Endothelial cell of hepatic sinusoid (primary cell): Measurements from ENCODE around the gene TOX3.

Experiments
- in situ Hi-C: cut with HindIII; loops from 2 replicates; pipeline ENCODE4 v1.10.0; 2017; ENCODE audit warnings: low sequenced_read_pairs

TOX3 gene

DNA sequence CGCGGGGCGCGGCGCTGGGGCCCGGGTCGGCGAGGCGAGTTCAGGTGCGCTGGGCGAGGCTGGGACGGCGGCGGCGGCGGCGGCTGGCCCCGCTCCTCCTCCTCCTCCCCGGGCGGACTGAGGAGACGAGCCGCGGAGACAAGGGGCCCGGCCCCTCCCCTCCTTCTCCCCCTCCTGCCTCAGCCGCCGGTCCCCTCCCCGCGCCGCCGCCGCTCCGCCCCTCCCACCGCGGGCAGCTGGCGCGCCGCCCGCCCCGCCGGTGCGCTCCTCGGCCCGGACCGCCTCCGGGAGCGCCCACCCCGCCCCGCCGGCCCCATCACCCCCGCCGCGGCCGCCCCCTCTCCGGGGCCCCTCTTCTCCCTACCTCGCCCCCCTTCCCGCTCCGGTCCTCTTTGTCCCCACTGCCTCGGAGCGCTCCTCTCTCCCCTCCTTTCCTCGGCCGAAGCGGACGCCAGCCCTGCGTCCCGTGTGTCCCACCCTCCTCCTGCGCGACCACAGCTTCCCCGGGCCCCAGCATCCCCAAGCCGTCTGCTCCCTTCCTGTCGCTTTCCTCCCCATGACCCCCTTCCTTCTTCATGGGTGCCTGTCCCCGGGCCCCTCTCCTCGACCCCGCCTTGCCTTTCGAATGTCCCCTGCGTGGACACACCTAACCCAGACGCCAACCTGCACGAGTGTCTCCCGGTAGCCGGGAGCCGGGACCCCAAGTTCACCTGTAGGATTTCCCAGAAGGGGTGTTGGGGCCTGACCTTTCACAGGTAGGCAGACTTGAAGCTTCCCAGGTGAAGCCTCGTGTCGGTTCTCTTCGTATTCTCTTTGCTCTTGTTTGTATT is at the start of gene TOX3:
Gene TOX3 (minus strand): TSS at position 140 of the 830 bp plus-strand sequence. CDS start 420 bp downstream, outside the sequence.
- in situ Hi-C loops, result loop anchor here (10.0 kb wide), 1 partner anchor 458 kb away; no protein-coding TSS in a partner anchor

DNA sequence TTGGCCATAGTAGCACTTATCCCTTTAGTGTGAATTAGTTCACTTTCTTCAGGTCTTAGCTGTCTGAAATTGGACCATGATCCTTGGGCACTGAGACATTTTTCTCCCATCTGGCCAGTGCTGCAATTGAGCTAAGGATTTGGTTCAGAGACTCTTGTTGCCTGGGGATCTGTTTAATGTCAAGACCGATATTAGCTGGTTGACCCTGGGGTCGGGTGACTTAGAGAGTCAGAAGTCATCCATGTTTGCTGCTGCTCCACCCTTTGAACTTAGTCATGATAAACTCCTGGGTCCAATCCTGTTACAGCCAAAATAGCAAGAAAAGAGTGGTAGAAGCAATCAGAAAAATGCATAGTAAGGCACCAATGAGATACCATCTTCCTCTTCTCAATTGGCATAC is 45.8 kb upstream of the TOX3 start:
- in situ Hi-C loops, result no loop called here

DNA sequence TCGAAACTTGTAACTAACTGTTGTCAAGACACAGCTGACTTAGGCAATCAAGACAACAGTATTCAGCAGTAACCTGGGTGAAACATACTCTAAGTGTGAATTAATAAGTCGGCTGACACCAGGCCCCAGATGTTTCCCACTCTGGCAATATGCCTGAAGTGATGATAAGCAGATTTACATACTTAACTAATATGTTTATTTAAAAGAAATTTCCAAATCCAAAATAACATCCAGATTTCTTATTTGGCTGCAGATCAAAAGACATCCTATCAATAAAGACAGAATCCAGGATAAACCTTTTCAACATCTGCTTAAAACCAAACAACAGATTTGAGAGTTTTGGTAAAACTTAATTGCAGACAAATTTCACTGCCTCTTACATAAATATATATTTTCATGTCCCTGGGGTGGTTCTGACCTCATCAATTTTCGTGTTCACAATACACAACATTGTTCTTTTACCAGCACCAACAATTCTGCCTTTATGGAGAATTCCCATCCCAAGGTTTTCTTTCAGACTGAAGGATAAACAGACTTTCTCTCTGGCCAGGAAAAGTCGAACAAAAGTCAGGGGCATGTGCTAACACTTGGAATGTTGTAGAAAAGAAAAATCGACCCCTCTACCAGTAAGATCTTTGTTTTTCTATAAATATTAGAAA is 45.1 kb upstream of the TOX3 start:
- in situ Hi-C loops, result no loop called here

DNA sequence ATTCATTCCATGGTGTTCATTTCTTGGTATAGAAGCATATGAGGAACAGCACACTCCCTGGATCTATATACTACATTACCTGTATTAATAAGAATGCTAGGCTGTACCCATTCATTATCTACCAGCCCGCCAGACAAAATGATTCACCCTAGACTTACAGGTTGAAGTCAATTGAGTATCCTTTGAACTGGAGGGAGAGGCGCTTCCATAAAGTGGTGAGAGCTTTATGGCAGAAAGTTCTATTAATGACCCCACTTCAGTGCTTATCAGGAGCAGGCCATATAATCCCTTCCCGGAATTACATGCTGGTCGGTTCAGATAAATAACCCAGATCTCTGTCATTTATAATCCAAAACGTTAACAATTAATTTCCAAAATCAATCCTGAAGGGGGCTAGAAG is 44.5 kb upstream of the TOX3 start:
- in situ Hi-C loops, result no loop called here

DNA sequence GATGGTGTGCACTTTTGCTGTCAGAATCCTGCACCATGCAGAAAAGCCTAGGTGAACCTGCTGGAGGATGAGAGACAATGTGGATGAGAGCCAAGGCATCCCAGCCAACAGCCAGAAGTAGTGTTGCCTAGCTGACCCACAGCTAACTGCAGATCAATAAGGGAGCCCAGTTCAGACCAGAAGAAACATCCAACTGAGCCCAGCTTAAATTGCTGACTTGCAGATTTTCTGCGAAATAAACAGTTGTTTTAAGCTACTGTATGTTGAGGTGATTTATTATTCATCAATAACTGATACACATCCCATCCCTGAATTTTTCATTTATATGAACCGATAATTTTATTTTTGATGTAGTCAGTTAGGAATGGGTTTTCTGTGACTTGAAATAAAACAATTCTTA is 39.2 kb upstream of the TOX3 start:
- in situ Hi-C loops, result no loop called here

DNA sequence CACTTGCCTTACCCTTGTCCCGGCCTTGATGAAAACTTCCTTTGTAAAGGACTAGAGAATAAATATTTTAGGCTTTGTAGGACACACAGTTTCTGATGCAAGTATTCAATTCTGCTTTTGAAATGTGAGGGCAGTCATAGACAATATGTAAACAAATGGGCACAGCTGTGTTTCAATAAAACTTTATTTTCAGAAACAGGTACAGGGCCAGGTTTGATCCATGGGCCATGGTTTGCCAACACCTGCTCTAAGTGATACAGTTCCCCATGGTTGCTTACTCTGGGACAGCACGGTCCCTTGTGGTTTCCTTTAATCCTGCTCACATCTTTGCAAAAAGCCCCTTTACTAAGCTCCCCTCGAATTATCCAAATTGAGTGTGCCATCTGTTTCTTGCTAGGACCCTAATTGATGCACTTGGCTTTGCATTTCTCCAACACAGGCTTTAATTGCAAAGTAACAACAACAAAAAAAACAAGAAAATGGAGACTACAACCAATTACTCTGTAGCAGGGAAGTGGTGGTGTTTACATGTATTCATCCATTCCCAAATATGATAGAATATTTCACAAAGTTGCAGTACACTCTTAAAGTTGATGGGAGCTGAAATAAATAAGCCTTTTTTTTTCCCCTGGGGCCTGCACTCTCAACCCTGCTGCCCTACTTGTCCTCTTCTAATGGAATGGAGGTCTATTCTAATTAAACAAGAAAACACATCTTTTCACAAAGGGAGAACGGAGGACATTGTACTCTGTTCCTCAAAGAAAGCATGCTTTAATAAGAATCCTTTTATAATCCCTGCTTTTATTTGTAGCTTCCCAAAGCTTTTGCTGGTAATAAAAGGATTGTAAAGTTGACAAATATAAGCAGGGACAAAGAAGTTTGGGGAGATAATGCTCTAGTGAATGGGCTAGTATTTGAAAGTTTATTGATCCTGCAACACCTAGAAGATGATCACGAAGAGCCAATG is 37.7 kb upstream of the TOX3 start:
- in situ Hi-C loops, result no loop called here

DNA sequence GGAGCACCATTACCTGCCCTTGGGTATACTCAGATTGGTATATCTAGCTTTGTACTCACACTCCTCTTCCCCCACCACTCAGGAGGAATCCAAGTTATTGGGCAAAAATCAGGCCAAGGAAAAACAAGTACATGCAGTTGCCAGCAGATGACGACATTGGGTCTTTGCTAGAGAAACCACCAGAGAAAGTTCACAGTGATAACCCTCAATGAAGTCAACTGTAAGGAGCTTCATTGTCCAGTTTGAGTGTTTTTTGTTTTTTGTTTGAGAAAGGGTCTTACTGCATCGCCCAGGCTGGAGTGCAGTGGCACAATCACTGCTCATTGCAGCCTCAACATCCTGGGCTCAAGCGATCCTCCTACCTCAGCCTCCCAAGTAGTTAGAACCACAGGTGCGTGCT is 34.6 kb upstream of the TOX3 start:
- in situ Hi-C loops, result no loop called here

DNA sequence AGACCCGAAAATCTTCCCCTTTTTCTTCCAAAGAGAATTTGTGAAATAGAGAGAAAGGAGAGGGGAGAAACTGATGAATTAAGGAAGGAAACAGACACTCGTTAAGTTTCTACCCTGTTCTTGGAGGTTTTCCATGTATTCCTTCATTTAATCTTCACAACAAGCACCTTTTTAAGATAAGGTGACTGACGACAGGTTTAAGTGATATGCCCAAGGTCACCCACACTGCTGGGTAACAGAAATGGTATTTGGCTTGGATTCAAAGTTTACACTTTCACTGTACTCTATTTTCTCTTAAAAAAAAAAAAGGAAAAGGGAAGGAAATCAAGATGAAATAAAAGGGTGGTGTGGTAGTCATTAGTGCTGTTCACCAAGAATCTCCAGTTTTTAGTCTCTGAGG is 33.5 kb upstream of the TOX3 start:
- in situ Hi-C loops, result no loop called here

DNA sequence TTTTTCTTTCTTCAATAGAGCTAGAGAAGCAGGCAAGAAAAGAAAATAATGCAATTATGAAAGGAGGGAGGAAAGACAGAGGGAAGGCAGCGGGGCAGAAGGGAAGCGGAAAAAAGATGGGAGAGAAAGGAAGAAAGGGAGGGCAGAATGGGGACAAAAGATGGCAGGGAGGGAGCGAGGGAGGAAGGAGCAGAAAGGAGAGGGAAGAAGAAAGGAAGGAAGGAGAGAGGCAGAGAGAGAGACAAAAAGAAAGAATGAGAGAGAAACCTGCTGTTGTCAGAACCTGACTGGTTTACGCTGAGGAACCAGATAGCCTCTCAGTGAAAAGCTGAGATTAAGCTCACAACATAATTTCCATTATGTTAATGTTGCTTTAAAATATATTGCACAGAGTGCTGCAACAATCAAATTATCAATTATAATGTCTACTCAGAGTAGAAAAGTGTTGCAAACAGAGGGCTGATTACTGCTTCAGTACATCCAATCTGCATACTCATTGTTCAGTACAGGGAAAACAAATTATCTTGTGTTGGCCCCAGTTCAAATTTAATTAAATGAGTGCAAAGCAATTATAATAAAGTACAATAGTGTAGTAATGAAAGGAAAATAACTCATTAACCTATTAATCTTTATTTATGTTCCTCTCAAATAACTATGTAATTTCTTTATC is 32.0 kb upstream of the TOX3 start:
- in situ Hi-C loops, result no loop called here

DNA sequence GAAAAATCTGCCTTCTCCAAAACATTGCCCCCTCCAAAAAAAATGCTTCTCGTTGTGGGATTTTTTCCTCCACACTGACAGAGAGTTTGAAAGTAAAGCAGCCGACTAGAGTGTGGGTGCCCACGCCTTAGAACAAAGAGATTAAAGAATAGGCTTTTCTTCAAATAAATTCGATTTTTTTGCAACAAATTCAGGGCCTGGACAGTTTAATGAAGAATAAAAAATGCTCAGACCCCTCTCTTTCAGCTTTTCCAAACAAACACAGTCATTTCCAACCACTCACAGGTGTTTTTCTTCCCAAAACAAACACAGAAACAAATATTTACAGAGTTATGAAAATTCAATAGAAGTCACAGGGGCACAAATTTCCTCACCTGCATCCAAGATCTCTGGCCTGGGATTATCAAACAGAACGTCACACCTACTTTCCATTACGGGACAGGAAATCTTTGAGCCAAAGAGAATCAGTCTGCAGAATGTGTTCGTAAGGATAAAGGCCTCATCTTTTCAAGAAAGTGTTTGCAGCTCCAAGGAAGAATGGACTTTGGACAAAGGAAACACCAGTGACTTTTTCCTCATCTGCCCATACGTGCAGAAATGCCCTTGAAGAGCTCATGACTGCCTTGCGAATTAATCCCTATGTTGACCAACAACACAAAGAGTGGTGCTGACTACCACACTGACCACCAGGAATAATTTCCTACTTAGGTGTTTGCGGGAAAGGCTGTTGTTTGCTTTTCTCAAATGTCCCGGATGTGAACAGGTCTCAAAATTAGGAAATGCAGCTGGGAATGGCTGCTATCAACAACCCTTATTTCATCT is 31.3 kb upstream of the TOX3 start:
- in situ Hi-C loops, result no loop called here

DNA sequence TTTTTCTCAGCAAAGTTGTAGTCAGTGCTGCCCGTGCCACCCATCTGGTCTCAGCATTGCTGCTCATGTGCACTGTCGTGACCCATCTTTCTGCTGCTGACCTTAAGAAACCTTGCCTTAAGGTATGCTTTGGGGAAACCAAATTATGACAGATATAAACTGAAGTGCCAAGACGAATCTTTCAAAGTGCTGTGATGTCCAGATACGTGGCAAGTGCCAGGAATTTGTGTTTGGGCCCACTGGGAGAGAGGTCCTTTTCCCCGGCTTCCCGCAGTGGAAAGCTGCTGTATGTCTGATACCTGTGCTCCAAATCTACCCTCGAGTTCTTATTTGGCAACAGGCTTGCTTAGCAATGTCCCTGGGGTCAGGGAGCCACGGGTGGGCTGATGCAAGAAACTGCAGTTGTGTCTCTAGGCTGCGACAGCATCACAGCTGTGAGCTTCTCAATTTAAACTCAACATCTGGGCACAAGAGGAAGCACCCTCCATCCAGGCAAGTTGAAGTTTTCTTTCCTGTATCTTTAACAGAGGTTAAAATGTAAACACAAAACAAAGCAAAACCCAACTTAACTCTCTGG is 30.3 kb upstream of the TOX3 start:
- in situ Hi-C loops, result no loop called here

DNA sequence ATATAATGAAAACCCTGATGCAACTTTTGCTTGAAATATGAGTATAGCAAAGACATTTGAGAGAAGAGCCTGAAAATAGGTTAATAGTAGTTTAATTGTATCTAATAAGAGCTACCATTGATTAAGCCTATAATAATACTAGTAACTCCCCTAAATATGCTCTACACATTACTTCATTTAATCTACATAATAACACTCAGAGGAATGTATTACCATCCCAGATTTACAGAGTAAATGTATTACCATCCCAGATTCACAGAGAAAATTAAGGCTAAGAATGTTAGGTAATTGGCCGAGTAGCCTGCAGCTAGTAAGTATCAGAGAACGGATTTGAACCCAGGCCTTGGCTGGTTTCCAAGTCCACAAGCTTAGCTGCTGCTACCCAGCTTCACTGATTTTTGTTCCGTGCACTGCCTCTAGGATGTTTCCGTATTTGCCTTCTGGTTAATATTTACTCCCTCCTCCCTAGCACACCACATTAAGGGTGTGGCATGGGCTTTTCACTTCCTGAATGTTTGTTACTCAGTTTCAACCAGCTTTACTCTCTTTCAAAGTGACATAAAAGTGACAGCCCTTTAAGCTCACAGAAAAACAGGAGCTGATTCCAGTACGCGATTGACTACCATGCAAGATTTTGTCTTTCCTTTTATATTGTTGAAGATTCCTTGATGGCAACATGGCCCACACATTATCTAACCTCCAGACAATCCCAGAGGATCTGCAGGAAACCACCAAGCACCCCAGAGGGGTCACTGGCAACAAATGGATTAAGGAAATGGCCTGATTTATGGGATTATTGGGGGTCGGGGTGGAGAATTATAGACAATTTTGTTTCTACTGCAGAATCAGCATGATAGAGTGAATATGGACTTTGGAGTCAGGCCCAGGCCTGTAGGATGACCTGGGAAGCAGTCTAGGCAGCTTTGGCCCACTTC is 26.7 kb upstream of the TOX3 start:
- in situ Hi-C loops, result no loop called here

DNA sequence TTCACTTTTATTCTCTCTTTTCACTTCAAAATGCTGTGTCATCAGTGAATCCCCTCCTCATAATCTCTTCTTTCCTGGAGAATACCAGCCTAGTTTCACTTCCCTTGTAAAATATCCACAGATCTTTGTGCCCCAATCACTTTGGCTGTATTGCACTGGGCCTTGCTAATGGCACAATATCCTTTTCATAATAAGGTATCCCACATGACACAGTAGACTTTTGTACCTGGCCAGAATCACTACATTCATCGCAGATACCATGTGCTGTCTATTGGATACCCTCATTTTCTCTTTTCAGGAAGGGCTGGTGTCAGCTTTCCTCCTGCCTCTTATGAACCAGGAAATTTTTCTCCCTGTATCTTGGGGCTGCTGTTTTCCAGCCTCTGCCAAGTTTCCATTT is 25.7 kb upstream of the TOX3 start:
- in situ Hi-C loops, result no loop called here

DNA sequence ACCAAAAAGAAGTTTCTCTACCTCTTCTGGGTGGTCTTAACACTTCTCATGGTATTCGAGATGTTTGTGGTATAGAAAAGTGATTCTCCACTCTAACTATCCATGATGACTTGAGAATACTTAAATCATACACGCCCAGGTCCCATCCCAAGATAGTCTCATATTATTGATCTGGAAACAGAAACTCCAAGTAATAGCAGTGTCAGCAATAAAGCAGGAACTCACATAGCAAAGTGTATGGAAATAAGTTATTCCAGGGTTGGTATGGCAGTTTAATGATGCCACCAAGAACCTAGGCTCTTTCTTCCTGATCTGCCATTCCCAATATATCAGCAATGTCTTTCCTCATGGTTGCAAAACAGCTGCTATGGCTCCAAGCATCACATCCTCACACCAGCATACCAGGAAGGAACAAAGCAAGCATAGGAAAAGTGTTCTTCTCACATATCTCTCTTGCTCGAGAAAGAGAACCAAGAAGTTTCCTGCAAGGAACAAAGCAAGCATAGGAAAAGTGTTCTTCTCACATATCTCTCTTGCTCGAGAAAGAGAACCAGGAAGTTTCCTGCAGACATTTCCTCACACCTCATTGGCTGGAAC is 23.6 kb upstream of the TOX3 start:
- in situ Hi-C loops, result no loop called here

DNA sequence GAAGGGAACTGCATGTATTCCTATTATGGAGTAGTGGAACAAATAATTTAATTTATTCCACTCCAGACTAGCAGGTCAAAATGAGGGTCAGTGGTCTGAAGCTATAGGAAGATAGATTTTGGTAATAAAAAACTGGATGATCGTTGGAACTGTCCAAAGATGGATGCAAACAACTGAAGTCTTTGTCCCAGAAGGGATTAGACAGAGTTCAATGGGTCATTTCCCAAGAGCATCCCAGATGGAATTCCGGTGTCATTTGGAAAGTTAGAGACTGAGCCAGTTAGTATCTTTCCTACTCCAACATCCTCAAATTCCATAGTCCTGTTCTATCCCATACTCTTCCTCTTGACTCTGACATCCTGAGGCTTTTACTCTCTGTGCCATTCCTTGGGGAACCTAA is 22.8 kb upstream of the TOX3 start:
- in situ Hi-C loops, result no loop called here

DNA sequence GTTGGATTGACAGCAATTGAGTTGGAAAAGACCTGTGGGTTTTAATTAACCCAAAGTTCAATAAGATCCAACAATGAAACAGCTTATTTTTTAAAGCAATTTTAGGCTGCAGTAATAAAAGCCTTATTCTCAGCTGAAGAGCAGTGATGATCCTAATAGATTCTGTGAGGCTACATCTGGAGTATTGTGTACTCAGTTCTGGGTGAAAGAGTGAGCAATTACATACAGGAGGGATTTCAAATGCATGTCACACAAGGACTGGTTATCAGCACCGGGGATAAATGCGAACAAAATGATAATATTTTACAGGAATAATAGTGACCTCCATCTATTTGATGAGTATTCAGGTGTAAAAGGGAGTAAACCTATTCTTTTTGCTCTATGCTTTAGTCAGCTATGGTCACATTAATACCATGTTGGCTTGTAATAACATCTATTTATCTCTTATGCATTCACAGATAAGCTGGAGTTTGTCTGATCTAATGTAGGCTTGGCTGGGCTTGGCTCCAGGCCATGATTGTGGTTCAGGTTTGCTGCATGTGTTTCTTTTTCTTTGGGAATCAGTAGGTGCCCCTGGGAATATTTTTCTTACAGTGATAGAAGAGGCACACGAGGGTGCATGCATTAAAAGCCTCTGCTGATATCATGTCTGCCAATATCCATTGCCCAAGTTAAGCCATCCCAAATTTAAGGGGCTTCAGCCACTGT is 22.2 kb upstream of the TOX3 start:
- in situ Hi-C loops, result no loop called here

DNA sequence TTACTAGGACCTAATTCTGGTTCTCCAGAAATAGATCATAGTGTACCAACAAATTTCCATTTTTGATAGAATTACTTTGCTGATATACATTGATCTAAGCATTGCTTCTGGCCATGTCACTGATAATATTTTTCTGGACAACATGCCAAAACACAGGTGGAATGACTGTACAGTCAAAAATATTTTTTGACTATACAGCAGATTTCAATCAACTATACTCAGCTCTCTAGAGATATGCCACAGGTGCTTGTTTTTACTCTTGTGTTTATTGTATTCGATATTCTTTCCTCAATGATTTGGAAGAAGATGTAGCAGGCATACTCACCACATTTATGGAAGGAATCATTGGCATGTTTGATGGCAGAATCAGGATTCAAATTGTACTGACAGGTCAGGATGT is 21.6 kb upstream of the TOX3 start:
- in situ Hi-C loops, result no loop called here
